ENCODE data around the gene KRTAP10-1.
A peak's percentile ranks its signal among the peaks of the same experiment; 100 is the strongest.
"Not testable (repeated sequence)": the region's sequence is repeated elsewhere in the genome, so short reads cannot be mapped to it uniquely, and the experiment has no call there.

The KRTAP10-1 gene

DNA sequence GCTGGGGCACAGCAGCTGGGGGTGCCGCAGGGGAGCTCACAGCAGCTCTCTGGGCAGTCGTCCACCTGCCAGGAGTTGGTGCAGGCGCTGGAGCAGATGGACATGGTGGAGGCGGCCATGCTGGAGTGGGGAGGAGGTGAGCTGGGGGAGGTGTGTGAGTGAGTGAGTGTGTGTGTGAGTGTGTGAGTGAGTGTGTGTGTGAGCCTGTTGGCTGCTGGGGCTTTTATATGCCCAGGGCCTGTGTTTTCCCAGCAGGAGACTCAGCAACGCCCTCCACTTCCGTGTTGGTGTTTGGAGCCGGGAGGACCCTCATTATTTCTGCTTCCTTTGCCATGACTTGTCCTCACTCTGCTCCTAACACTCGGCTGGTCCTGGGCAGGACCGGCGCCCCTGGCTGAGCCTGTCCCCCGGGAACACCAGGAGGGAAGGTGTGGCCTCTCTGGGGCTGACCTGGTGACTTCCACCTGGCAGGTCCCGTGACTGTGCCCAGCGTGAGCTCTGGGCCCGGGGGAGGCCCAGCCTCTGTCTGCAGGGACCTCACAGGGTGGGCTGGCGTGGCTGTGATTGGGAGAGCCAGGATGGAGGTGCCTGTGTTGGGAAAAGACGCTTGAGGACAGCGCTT, 11.5 kb upstream of the KRTAP10-1 start, which contains the start of gene KRTAP10-2:
KRTAP10-2 (minus strand) TSS at position 166 of the 622 bp plus-strand sequence; CDS start at position 119, 47 bp downstream.
- no peak within 1 kb of the TSS for H3K27ac ChIP-seq (ENCODE audit: low read depth, low read length)
- no peaks in the 10 kb centered on the region for H3K27me3 ChIP-seq (ENCODE audit: insufficient read depth, low read length)
- H2BK120ac ChIP-seq (ENCODE audit: insufficient read depth, low read length, poor library complexity): no peak within 1 kb of the TSS
- no peak within 1 kb of the TSS for H3K23ac ChIP-seq (ENCODE audit: low read length)
- no peak within 1 kb of the TSS for H3K18ac ChIP-seq (ENCODE audit: low read length)
- no peak within 1 kb of the TSS for H4K12ac ChIP-seq (ENCODE audit: low read depth, low read length)
- H3K9ac ChIP-seq (ENCODE audit: low read length): no peak within 1 kb of the TSS
- no peak within 1 kb of the TSS for H3K4ac ChIP-seq (ENCODE audit: low read depth, low read length)
- DNase-seq: no peak
- H2BK12ac ChIP-seq (ENCODE audit: low read length): peak within 1 kb of the TSS; percentile 16
- H4K8ac ChIP-seq (ENCODE audit: low read depth, low read length): no peak within 1 kb of the TSS
- no peak within 1 kb of the TSS for H3K4me3 ChIP-seq (ENCODE audit: low read depth, low read length)
- no peak within 1 kb of the TSS for H2BK5ac ChIP-seq (ENCODE audit: low read depth, low read length, poor library complexity)
- H3K36me3 ChIP-seq (ENCODE audit: control insufficient read depth in 1 of 2, insufficient read depth in 2 of 2, low read length in 2 of 2): peaks cover 0 to 2% of the 10 kb centered on the region in 2 experiments
- peak within 1 kb of the TSS; percentile 44 for H4K91ac ChIP-seq (ENCODE audit: low read depth, low read length)
- peaks cover 0 to 10% of the 10 kb centered on the region in 2 experiments for H3K4me1 ChIP-seq (ENCODE audit: control insufficient read depth in 1 of 2, insufficient read depth in 2 of 2, low read length in 2 of 2)
- no peak within 1 kb of the TSS for H3K4me2 ChIP-seq (ENCODE audit: low read length)
- H3K79me2 ChIP-seq (ENCODE audit: control insufficient read depth, insufficient read depth, low read length, poor library complexity): no peaks in the 10 kb centered on the region
- H2AFZ ChIP-seq (ENCODE audit: insufficient read depth, low read length, poor library complexity): no peak within 1 kb of the TSS
- WGBS (ENCODE audit: extremely low coverage, insufficient coverage, insufficient read length): no CpG with 5 or more reads among the region's 17 CpGs
- peaks cover 8% of the 10 kb centered on the region for H3K9me3 ChIP-seq (ENCODE audit: insufficient read depth, low read depth, low read length)
- H3K79me1 ChIP-seq (ENCODE audit: low read length): peaks cover 11% of the 10 kb centered on the region
- H2AK5ac ChIP-seq (ENCODE audit: low read length): no peak within 1 kb of the TSS
- H3K14ac ChIP-seq (ENCODE audit: low read length): no peak within 1 kb of the TSS

DNA sequence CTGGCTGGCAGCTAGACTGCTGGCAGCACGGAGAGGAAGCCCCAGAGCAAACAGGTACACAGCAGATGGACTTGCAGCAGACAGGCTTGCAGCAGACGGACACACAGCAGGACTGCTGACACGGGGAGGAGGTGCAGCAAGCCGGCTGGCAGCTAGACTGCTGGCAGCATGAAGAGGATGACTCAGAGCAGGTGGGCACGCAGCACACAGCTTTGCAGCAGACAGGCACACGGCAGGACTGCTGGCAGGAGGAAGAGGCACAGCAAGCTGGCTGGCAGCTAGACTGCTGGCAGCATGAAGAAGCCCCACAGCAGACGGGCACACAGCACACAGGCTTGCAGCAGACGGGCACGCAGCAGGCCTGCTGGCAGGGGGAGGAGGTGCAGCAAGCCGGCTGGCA, 10.8 kb upstream of the KRTAP10-1 start:
- no peak overlapping the region for H3K27ac ChIP-seq (ENCODE audit: low read depth, low read length)
- H4K12ac ChIP-seq (ENCODE audit: low read depth, low read length): no peak overlapping the region
- peaks cover 0 to 2% of the 10 kb centered on the region in 2 experiments for H3K36me3 ChIP-seq (ENCODE audit: control insufficient read depth in 1 of 2, insufficient read depth in 2 of 2, low read length in 2 of 2)
- peaks cover 0 to 10% of the 10 kb centered on the region in 2 experiments for H3K4me1 ChIP-seq (ENCODE audit: control insufficient read depth in 1 of 2, insufficient read depth in 2 of 2, low read length in 2 of 2)
- no peak overlapping the region for H3K4me2 ChIP-seq (ENCODE audit: low read length)
- H3K27me3 ChIP-seq (ENCODE audit: insufficient read depth, low read length): no peaks in the 10 kb centered on the region
- H3K9ac ChIP-seq (ENCODE audit: low read length): no peak overlapping the region
- H4K91ac ChIP-seq (ENCODE audit: low read depth, low read length): no peak overlapping the region
- no peak overlapping the region for H3K4me3 ChIP-seq (ENCODE audit: low read depth, low read length)
- no peak overlapping the region for H4K8ac ChIP-seq (ENCODE audit: low read depth, low read length)
- H2AFZ ChIP-seq (ENCODE audit: insufficient read depth, low read length, poor library complexity): no peak overlapping the region
- H2AK5ac ChIP-seq (ENCODE audit: low read length): no peak overlapping the region
- peaks cover 11% of the 10 kb centered on the region for H3K79me1 ChIP-seq (ENCODE audit: low read length)
- no peaks in the 10 kb centered on the region for H3K79me2 ChIP-seq (ENCODE audit: control insufficient read depth, insufficient read depth, low read length, poor library complexity)
- H2BK120ac ChIP-seq (ENCODE audit: insufficient read depth, low read length, poor library complexity): no peak overlapping the region
- H2BK5ac ChIP-seq (ENCODE audit: low read depth, low read length, poor library complexity): no peak overlapping the region
- H3K14ac ChIP-seq (ENCODE audit: low read length): no peak overlapping the region
- no peak overlapping the region for H3K4ac ChIP-seq (ENCODE audit: low read depth, low read length)
- H3K9me3 ChIP-seq (ENCODE audit: insufficient read depth, low read depth, low read length): peaks cover 8% of the 10 kb centered on the region
- no peak overlapping the region for H3K23ac ChIP-seq (ENCODE audit: low read length)
- no CpG with 5 or more reads among the region's 10 CpGs for WGBS (ENCODE audit: extremely low coverage, insufficient coverage, insufficient read length)
- no peak for DNase-seq
- H3K18ac ChIP-seq (ENCODE audit: low read length): no peak overlapping the region
- no peak overlapping the region for H2BK12ac ChIP-seq (ENCODE audit: low read length)

DNA sequence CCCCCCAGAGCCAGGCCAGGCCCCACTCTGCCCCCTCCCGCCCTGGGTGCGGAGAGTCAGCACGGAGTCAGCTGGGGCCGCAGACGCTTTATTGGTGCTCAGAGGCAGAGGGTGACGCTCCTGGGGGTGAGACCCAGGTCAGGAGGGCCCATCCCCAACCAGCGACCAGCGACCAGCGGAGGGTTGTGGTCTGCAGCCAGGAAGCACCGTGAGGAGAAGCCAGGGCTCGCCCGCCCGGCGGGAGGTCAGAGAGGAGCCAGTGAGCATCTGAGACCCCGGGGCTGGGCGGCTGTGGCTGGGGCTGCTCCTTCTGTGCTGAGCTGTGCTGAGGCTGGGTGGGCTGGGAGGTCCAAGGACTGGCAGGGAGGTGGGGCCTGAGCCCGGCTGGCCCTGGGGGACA, 10.3 kb upstream of the KRTAP10-1 start:
- DNase-seq; H2BK120ac ChIP-seq (ENCODE audit: insufficient read depth, low read length, poor library complexity); H4K12ac ChIP-seq (ENCODE audit: low read depth, low read length); H3K27me3 ChIP-seq (ENCODE audit: insufficient read depth, low read length); H3K4me2 ChIP-seq (ENCODE audit: low read length); H3K27ac ChIP-seq (ENCODE audit: low read depth, low read length); H3K23ac ChIP-seq (ENCODE audit: low read length); H2BK5ac ChIP-seq (ENCODE audit: low read depth, low read length, poor library complexity); H2BK12ac ChIP-seq (ENCODE audit: low read length); H3K14ac ChIP-seq (ENCODE audit: low read length); H3K4ac ChIP-seq (ENCODE audit: low read depth, low read length); H2AK5ac ChIP-seq (ENCODE audit: low read length); H3K18ac ChIP-seq (ENCODE audit: low read length); H4K8ac ChIP-seq (ENCODE audit: low read depth, low read length); H3K79me2 ChIP-seq (ENCODE audit: control insufficient read depth, insufficient read depth, low read length, poor library complexity); H3K36me3 ChIP-seq (ENCODE audit: control insufficient read depth in 1 of 2, insufficient read depth in 2 of 2, low read length in 2 of 2); H2AFZ ChIP-seq (ENCODE audit: insufficient read depth, low read length, poor library complexity); H3K4me3 ChIP-seq (ENCODE audit: low read depth, low read length); H3K9me3 ChIP-seq (ENCODE audit: insufficient read depth, low read depth, low read length); H3K9ac ChIP-seq (ENCODE audit: low read length): not testable (repeated sequence)
- Histone ChIP-seq H3K79me1 (ENCODE audit: low read length) (peaks cover 11% of the 10 kb centered on the region), H3K4me1 (ENCODE audit: control insufficient read depth in 1 of 2, insufficient read depth in 2 of 2, low read length in 2 of 2) (peaks cover 0 to 10% of the 10 kb centered on the region in 2 experiments), H4K91ac (ENCODE audit: low read depth, low read length) (peak overlapping the region; percentile 44)
- no CpG with 5 or more reads among the region's 17 CpGs for WGBS (ENCODE audit: extremely low coverage, insufficient coverage, insufficient read length)

DNA sequence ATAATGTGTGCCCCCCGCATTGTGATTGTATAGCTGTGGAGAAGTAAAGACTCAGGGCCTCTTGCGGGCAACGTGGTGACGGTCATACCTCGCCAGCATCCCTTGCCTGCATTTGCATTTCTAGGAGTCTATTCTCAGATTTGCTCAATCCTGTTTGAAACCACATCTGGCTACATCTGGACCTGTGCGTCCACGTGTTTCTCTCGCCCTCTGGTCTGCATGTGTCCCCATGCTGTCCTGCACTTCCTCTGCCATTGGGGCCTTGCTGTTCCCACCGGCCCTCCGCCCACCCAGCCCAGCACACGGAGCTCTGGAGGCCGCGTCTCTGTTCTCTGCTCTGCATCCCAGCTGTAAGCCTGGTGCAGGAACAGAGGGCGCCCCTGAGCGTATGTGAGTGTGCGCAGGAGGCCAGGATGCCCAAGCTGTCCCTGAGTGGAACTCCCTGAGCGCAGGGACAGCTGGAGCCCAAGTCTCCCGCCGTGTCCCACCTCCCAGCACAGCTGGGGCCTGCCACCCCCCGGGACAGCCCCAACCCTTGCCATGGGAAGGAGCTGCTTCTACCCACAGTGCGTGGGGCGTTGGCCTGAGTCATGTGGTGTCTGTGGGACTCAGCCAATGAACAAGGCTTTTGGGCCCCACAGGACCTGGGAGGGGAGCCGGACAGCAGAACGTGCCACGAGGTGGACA, 9.7 kb upstream of the KRTAP10-1 start:
- Histone ChIP-seq H3K23ac (ENCODE audit: low read length) (no peak overlapping the region), H4K12ac (ENCODE audit: low read depth, low read length) (no peak overlapping the region), H3K79me2 (ENCODE audit: control insufficient read depth, insufficient read depth, low read length, poor library complexity) (no peaks in the 10 kb centered on the region), H3K36me3 (ENCODE audit: control insufficient read depth in 1 of 2, insufficient read depth in 2 of 2, low read length in 2 of 2) (peaks cover 0 to 2% of the 10 kb centered on the region in 2 experiments), H3K4me2 (ENCODE audit: low read length) (no peak overlapping the region), H4K91ac (ENCODE audit: low read depth, low read length) (peak overlapping the region; percentile 44), H2AFZ (ENCODE audit: insufficient read depth, low read length, poor library complexity) (no peak overlapping the region), H2BK12ac (ENCODE audit: low read length) (peak overlapping the region; percentile 10), H3K4ac (ENCODE audit: low read depth, low read length) (no peak overlapping the region), H3K14ac (ENCODE audit: low read length) (no peak overlapping the region), H3K27me3 (ENCODE audit: insufficient read depth, low read length) (no peaks in the 10 kb centered on the region), H3K9ac (ENCODE audit: low read length) (no peak overlapping the region), H3K9me3 (ENCODE audit: insufficient read depth, low read depth, low read length) (peaks cover 8% of the 10 kb centered on the region), H4K8ac (ENCODE audit: low read depth, low read length) (no peak overlapping the region), H3K4me1 (ENCODE audit: control insufficient read depth in 1 of 2, insufficient read depth in 2 of 2, low read length in 2 of 2) (peaks cover 0 to 10% of the 10 kb centered on the region in 2 experiments), H3K27ac (ENCODE audit: low read depth, low read length) (no peak overlapping the region), H2BK5ac (ENCODE audit: low read depth, low read length, poor library complexity) (no peak overlapping the region), H2AK5ac (ENCODE audit: low read length) (no peak overlapping the region), H3K4me3 (ENCODE audit: low read depth, low read length) (no peak overlapping the region), H2BK120ac (ENCODE audit: insufficient read depth, low read length, poor library complexity) (no peak overlapping the region), H3K18ac (ENCODE audit: low read length) (no peak overlapping the region), H3K79me1 (ENCODE audit: low read length) (peaks cover 11% of the 10 kb centered on the region)
- WGBS (ENCODE audit: extremely low coverage, insufficient coverage, insufficient read length): no CpG with 5 or more reads among the region's 25 CpGs
- DNase-seq: no peak
